Measurements from ENCODE around the gene KRT7. TPM values are rescaled to one million over a fixed set of nuclear protein-coding genes. Genes with fewer than 3 reads are reported as not detected.
A peak's percentile ranks its signal among the peaks of the same experiment; 100 is the strongest.

The KRT7 gene
- total RNA-seq, 2 experiments from 2014 or later = not detected

GRCh38 chr12:52291267-52291935 lies 58.4 kb downstream of the KRT7 start, which contains the start of gene KRT81:
Gene KRT81, minus strand, starts transcription at chr12:52291534. Its CDS starts 69 bp downstream, at chr12:52291465.
- Mint-ChIP-seq H3K9me3 (no peaks in the 10 kb centered on the region), H3K4me1 (ENCODE audit: low read depth) (no peaks in the 10 kb centered on the region), H3K27ac (no peak within 1 kb of the TSS), H3K4me3 (no peak within 1 kb of the TSS), H3K27me3 (peaks cover 20% of the 10 kb centered on the region), H3K36me3 (ENCODE audit: low read depth) (no peaks in the 10 kb centered on the region)
- CTCF ChIA-PET = interaction anchor here (1.7 kb wide), 1 partner anchor 11 kb away, joined by 3 read pairs; no protein-coding TSS in a partner anchor
- POLR2A ChIA-PET = no interaction called here
- Histone ChIP-seq H3K4me3 (ENCODE audit: low read length) (no peak within 1 kb of the TSS), H3K36me3 (ENCODE audit: insufficient read depth, low read length) (no peaks in the 10 kb centered on the region), H3K27me3 (ENCODE audit: control insufficient read depth in 1 of 2, insufficient read depth in 2 of 2, low read length in 2 of 2) (peaks cover 0 to 7% of the 10 kb centered on the region in 2 experiments), H3K9me3 (ENCODE audit: control insufficient read depth in 1 of 2, insufficient read depth in 1 of 2, low read length in 2 of 2) (no peaks in the 10 kb centered on the region), H3K4me1 (ENCODE audit: insufficient read depth, low read length) (no peaks in the 10 kb centered on the region), H3K27ac (ENCODE audit: low read depth in 1 of 2, low read length in 2 of 2) (no peak within 1 kb of the TSS)
- peak in 1 of 14 experiments; percentile 10 for DNase-seq
- no peak for TF ChIP-seq CTCF (IDR thresholded peaks at IDR 0.05)
- intact Hi-C loops (cut with DNase I, micrococcal nuclease) = no loop called here
- ATAC-seq (ENCODE audit: poor library complexity) = no peak

DNA sequence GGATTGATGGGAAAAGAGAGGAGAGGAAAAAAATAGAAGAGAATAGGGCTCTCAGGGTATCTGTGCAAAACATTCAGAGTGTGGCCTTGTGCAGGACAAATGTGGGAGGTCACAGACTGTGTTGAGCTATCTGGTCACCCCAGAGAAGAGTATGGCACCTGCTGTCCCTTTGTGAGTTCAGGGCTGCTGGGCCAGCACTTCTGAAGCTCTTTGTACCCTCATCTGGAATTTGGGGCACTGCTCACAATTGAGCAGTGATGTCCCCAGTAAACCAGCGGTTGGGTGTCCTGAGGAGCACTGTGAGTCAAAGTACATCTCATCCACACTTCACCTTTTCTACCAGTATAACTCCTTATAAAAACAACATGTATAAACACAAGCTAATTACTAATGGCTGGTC lies 60.9 kb downstream of the KRT7 start:
- H3K4me1 ChIP-seq (ENCODE audit: insufficient read depth, low read length) = no peaks in the 10 kb centered on the region
- H3K9me3 Mint-ChIP-seq = no peaks in the 10 kb centered on the region
- H3K27ac ChIP-seq (ENCODE audit: low read depth in 1 of 2, low read length in 2 of 2) = no peak overlapping the region
- H3K27me3 ChIP-seq (ENCODE audit: control insufficient read depth in 1 of 2, insufficient read depth in 2 of 2, low read length in 2 of 2) = peaks cover 0 to 14% of the 10 kb centered on the region in 2 experiments
- no peak for TF ChIP-seq CTCF (IDR thresholded peaks at IDR 0.05)
- DNase-seq (no peak), ATAC-seq (ENCODE audit: poor library complexity) (no peak)
- POLR2A ChIA-PET = no interaction called here
- H3K9me3 ChIP-seq (ENCODE audit: control insufficient read depth in 1 of 2, insufficient read depth in 1 of 2, low read length in 2 of 2) = no peaks in the 10 kb centered on the region
- no peaks in the 10 kb centered on the region for H3K36me3 ChIP-seq (ENCODE audit: insufficient read depth, low read length)
- intact Hi-C loops (cut with DNase I, micrococcal nuclease) = no loop called here
- H3K4me1 Mint-ChIP-seq (ENCODE audit: low read depth) = no peaks in the 10 kb centered on the region
- H3K36me3 Mint-ChIP-seq (ENCODE audit: low read depth) = no peaks in the 10 kb centered on the region
- CTCF ChIA-PET = interaction anchor here (3.2 kb wide), 1 partner anchor 15 kb away, joined by 10 read pairs; no protein-coding TSS in a partner anchor
- H3K27ac Mint-ChIP-seq = no peak overlapping the region
- no peak overlapping the region for H3K4me3 Mint-ChIP-seq
- H3K27me3 Mint-ChIP-seq = peaks cover 25% of the 10 kb centered on the region
- H3K4me3 ChIP-seq (ENCODE audit: low read length) = no peak overlapping the region

DNA sequence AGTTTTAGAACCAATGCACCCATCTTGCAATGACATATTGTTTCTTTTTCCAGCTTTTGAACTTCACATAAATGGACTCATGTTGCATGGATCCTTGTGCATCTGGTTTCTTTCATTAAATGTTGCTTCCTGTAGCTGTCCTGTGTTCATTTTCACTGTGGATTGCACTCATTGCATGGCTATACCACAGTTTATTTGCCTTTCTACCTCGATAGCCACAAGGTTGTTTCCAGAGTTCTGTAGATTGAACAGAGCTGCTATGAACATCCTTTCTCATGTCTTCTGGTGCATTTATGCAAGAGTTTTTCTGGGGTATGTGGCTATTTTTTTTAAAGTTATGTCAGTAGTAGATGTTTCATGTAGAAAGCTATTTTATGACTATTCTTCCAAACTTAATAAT lies 61.8 kb downstream of the KRT7 start:
- no peak for ATAC-seq (ENCODE audit: poor library complexity)
- Mint-ChIP-seq H3K4me1 (ENCODE audit: low read depth) (no peaks in the 10 kb centered on the region), H3K27me3 (peaks cover 25% of the 10 kb centered on the region), H3K36me3 (ENCODE audit: low read depth) (no peaks in the 10 kb centered on the region), H3K4me3 (no peak overlapping the region), H3K27ac (no peak overlapping the region), H3K9me3 (no peaks in the 10 kb centered on the region)
- CTCF ChIA-PET = interaction anchor here (3.2 kb wide), 1 partner anchor 16 kb away, joined by 10 read pairs; no protein-coding TSS in a partner anchor
- peaks cover 0 to 14% of the 10 kb centered on the region in 2 experiments for H3K27me3 ChIP-seq (ENCODE audit: control insufficient read depth in 1 of 2, insufficient read depth in 2 of 2, low read length in 2 of 2)
- no peak overlapping the region for H3K27ac ChIP-seq (ENCODE audit: low read depth in 1 of 2, low read length in 2 of 2)
- intact Hi-C loops (cut with DNase I, micrococcal nuclease) = no loop called here
- no peak for TF ChIP-seq CTCF (IDR thresholded peaks at IDR 0.05)
- no peaks in the 10 kb centered on the region for H3K9me3 ChIP-seq (ENCODE audit: control insufficient read depth in 1 of 2, insufficient read depth in 1 of 2, low read length in 2 of 2)
- POLR2A ChIA-PET = no interaction called here
- H3K4me1 ChIP-seq (ENCODE audit: insufficient read depth, low read length) = no peaks in the 10 kb centered on the region
- DNase-seq = no peak
- no peaks in the 10 kb centered on the region for H3K36me3 ChIP-seq (ENCODE audit: insufficient read depth, low read length)
- no peak overlapping the region for H3K4me3 ChIP-seq (ENCODE audit: low read length)

Measured in CD4-positive, alpha-beta T cell (primary cell).